Measurements from ENCODE around the gene CDH13. TPM values are rescaled to one million over a fixed set of nuclear protein-coding genes. Genes with fewer than 3 reads are reported as not detected.
A peak's percentile ranks its signal among the peaks of the same experiment; 100 is the strongest.

The CDH13 gene
- total and polyA plus RNA-seq, 7 donors: 6.1 to 30.7 (median 22.8) TPM

DNA sequence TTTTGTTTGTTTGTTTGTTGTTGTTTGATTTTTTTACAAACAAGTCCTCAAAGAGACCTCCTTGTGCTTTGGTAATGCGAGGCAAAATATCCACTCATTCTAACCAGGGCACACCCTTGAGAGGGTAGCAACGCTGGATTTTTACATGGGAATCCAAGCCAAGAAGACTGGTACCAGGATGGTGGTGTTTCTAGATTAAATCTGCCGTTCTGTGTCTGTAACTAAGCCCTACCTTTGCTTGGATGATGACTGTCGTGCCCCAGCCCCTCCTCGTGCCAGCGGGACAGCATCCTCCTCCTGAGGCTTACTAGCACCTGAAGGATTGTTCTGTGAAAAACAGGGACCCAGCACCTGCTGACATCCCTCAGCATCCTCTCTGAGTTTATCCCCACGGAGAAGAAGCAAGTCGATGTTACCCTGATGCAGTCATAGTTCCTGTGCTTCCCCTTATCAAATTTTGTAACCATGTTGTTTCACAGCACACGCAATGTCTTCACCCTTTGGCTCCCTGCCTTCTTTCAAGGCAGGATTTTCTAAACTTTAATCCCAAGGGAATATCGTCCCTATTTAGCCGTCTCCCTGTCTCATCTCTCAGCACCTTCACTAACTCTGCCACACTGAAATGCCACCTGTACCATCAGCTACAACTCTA is 1175.9 kb downstream of the CDH13 start:
- Histone ChIP-seq H3K27me3 (ENCODE audit: insufficient read depth in 3 of 3, low read length in 2 of 3) (no peaks in the 10 kb centered on the region), H3K9me3 (no peaks in the 10 kb centered on the region), H3K4me3 (peak overlapping the region; percentile 23), H3K4me1 (peaks cover 7% of the 10 kb centered on the region), H3K27ac (no peak overlapping the region), H3K36me3 (ENCODE audit: insufficient read depth in 1 of 2, low read depth in 1 of 2) (no peaks in the 10 kb centered on the region)
- no peak for DNase-seq
- intact Hi-C loops (cut with DNase I): loop anchor here in 1 of 2 donors (10.0 kb wide), 1 partner anchor 118 kb away; no protein-coding TSS in a partner anchor
- 17 to 19% (median 18%) methylated on average over 11 of the region's 11 CpGs for WGBS, 3 donors
- TF ChIP-seq, protein P1, sequence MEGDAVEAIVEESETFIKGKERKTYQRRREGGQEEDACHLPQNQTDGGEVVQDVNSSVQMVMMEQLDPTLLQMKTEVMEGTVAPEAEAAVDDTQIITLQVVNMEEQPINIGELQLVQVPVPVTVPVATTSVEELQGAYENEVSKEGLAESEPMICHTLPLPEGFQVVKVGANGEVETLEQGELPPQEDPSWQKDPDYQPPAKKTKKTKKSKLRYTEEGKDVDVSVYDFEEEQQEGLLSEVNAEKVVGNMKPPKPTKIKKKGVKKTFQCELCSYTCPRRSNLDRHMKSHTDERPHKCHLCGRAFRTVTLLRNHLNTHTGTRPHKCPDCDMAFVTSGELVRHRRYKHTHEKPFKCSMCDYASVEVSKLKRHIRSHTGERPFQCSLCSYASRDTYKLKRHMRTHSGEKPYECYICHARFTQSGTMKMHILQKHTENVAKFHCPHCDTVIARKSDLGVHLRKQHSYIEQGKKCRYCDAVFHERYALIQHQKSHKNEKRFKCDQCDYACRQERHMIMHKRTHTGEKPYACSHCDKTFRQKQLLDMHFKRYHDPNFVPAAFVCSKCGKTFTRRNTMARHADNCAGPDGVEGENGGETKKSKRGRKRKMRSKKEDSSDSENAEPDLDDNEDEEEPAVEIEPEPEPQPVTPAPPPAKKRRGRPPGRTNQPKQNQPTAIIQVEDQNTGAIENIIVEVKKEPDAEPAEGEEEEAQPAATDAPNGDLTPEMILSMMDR (IDR thresholded peaks at IDR 0.05): no peak
- no peak for ATAC-seq

DNA sequence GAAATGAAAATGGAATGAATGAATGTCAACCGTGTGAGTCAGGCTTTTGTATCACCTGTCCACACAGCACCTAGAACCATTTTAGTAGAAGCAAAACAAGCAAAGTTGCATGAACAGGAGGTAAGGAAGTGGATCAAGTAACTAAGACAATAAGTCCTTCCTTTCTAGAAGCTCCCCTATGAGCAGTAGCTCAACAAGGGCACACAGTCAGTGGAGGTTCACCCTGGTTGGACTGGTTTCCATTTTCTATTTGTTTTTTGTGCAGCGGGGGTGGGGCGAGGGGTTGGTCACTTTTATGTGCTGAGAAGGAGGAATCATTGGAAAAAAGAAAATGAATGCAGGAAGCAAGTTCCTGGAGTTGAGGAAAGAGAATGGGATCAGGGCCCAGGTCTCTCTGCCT is 1177.0 kb downstream of the CDH13 start:
- ATAC-seq: no peak
- TF ChIP-seq, protein P1 (IDR thresholded peaks at IDR 0.05): no peak
- Histone ChIP-seq H3K36me3 (ENCODE audit: insufficient read depth in 1 of 2, low read depth in 1 of 2) (no peaks in the 10 kb centered on the region), H3K4me1 (peaks cover 10% of the 10 kb centered on the region), H3K27ac (no peak overlapping the region), H3K9me3 (no peaks in the 10 kb centered on the region), H3K4me3 (no peak overlapping the region), H3K27me3 (ENCODE audit: insufficient read depth in 3 of 3, low read length in 2 of 3) (no peaks in the 10 kb centered on the region)
- intact Hi-C loops (cut with DNase I): loop anchor here in 1 of 2 donors (10.0 kb wide), 1 partner anchor 119 kb away; no protein-coding TSS in a partner anchor
- WGBS, 3 donors: 64 to 86% (median 82%) methylated on average over 3 of the region's 3 CpGs
- DNase-seq: no peak

DNA sequence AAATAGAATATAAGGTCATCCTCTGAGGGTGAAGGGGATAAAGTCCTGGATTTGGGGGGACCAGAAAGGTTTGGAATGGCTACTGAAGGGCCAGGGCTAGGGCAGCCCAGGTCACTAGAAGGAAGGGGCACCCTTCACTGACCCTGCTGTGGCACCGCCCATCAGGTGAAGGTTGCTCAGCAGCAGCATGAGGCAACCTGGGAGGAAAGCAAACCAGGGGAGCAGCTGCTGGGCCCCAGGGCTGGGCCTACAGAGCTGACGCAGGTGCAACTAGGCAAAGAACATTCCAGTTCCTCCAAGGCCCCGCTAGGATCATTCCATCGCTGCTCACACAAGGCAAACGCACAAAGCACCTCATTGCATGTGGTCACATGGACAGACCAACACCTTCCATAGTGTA is 1177.6 kb downstream of the CDH13 start:
- peaks cover 0 to 5% of the 10 kb centered on the region in 2 donors for H3K36me3 ChIP-seq (ENCODE audit: insufficient read depth in 1 of 2, low read depth in 1 of 2)
- no peak overlapping the region for H3K4me3 ChIP-seq
- TF ChIP-seq, protein P1 (IDR thresholded peaks at IDR 0.05): no peak
- H3K27ac ChIP-seq: no peak overlapping the region
- peaks cover 14% of the 10 kb centered on the region for H3K4me1 ChIP-seq
- no peak for DNase-seq
- H3K27me3 ChIP-seq (ENCODE audit: insufficient read depth in 3 of 3, low read length in 2 of 3): no peaks in the 10 kb centered on the region
- no peaks in the 10 kb centered on the region for H3K9me3 ChIP-seq
- ATAC-seq: no peak
- WGBS, 3 donors: 93 to 98% (median 97%) methylated on average over 5 of the region's 5 CpGs
- intact Hi-C loops (cut with DNase I): loop anchor here in 1 of 2 donors (10.0 kb wide), 1 partner anchor 120 kb away; no protein-coding TSS in a partner anchor

DNA sequence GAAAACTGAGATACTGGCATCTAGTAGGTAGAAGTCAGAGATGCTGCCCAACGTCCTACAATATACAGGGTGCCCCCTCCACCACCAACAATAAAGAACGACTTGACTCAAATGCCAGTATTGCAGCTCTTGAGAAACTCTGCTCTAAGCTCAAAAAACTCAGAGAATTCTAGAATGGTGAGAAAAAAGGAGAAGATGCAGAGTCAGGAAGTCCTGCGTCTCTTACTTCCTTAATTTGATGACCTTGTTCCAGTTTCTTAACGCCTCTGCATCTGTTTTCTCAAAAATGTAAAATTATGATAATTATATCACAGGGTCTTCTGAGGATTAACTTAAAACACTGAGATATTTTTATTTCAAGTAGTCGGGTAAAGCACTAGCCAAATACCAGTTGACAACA is 1179.3 kb downstream of the CDH13 start:
- no peaks in the 10 kb centered on the region for H3K27me3 ChIP-seq (ENCODE audit: insufficient read depth in 3 of 3, low read length in 2 of 3)
- 43 to 56% (median 49%) methylated on average over 5 of the region's 5 CpGs for WGBS, 3 donors
- H3K9me3 ChIP-seq: no peaks in the 10 kb centered on the region
- H3K4me3 ChIP-seq: no peak overlapping the region
- H3K36me3 ChIP-seq (ENCODE audit: insufficient read depth in 1 of 2, low read depth in 1 of 2): peaks cover 0 to 20% of the 10 kb centered on the region in 2 donors
- intact Hi-C loops (cut with DNase I): loop anchor here in 1 of 2 donors (10.0 kb wide), 1 partner anchor 121 kb away; no protein-coding TSS in a partner anchor
- H3K27ac ChIP-seq: no peak overlapping the region
- TF ChIP-seq, protein P1 (IDR thresholded peaks at IDR 0.05): no peak
- DNase-seq (no peak), ATAC-seq (no peak)
- H3K4me1 ChIP-seq: peaks cover 14% of the 10 kb centered on the region

All from psoas muscle (tissue), 8 donors.